Activated CD8-positive, alpha-beta memory T cell treated with anti-CD3 and anti-CD28 coated beads, Interleukin-2, amount 10 ng/mL, durations not matched to agents 7 days and 5 days (primary cell): ENCODE data around the gene SOCS1. TPM values are rescaled to one million over a fixed set of nuclear protein-coding genes. Genes with fewer than 3 reads are reported as not detected.

ENCODE experiments used
- ATAC-seq: fragments of 150-1000 bp; cut with Tn5 transposase; one replicate; pipeline ENCODE4 v1.10.0; 2021; ENCODE audit warnings: moderate library complexity
- CTCF ChIA-PET: fragments of 350-600 bp; sonication (Branson Sonifier 250); formaldehyde crosslinking; loops from one replicate; lab custom pipeline; 2021; ENCODE audit warnings: antibody characterized with exemption; lab: Charles Lee
- DNase-seq: peaks from one replicate; pipeline ENCODE4 v3.0.0-alpha.2; 2020
- H3K27ac Mint-ChIP-seq: one replicate; pipeline ENCODE4 v1.8.0; 2021; ENCODE audit warnings: mild to moderate bottlenecking, mixed read lengths
- H3K27me3 Mint-ChIP-seq: one replicate; pipeline ENCODE4 v1.8.0; 2021; ENCODE audit warnings: mixed read lengths
- H3K36me3 Mint-ChIP-seq: one replicate; pipeline ENCODE4 v1.8.0; 2021; ENCODE audit warnings: mild to moderate bottlenecking, mixed read lengths
- H3K4me1 Mint-ChIP-seq: one replicate; pipeline ENCODE4 v1.8.0; 2021; ENCODE audit warnings: mixed read lengths
- H3K4me3 Mint-ChIP-seq: one replicate; pipeline ENCODE4 v1.8.0; 2021; ENCODE audit warnings: mild to moderate bottlenecking, moderate library complexity, mixed read lengths
- H3K9me3 Mint-ChIP-seq: one replicate; pipeline ENCODE4 v1.8.0; 2022; ENCODE audit warnings: low read depth, mixed read lengths
- total RNA-seq, 2 experiments: library from RNA; stranded (reverse); gene quantifications; one replicate each; pipeline ENCODE4 v1.2.3, GENCODE V29; 2021

Gene SOCS1
- total RNA-seq, 2 experiments from 2014 or later = 158 to 200 TPM

- Mint-ChIP-seq H3K36me3 (no peaks in the 10 kb centered on the region), H3K9me3 (no peaks in the 10 kb centered on the region), H3K27me3 (no peaks in the 10 kb centered on the region), H3K27ac (no peak overlapping the region), H3K4me1 (peaks cover 30% of the 10 kb centered on the region), H3K4me3 (no peak overlapping the region)
- CTCF ChIA-PET = interaction anchor here (1.1 to 2.0 kb wide), 7 partner anchors 8 to 258 kb away, joined by 3 to 12 read pairs (median 4); partner anchors contain the start of gene SOCS1
- DNase-seq (no peak), ATAC-seq (no peak)
These were observed 14.4 kb downstream of the SOCS1 start for GRCh38 chr16:11241480-11242204.

- ATAC-seq (peak; percentile 60), DNase-seq (peak; percentile 59)
- Mint-ChIP-seq H3K36me3 (no peaks in the 10 kb centered on the region), H3K9me3 (no peaks in the 10 kb centered on the region), H3K27me3 (no peaks in the 10 kb centered on the region), H3K27ac (no peak overlapping the region), H3K4me1 (peaks cover 26% of the 10 kb centered on the region), H3K4me3 (peak overlapping the region; percentile 11)
- CTCF ChIA-PET = interaction anchor here (1.1 to 2.0 kb wide), 7 partner anchors 8 to 257 kb away, joined by 3 to 12 read pairs (median 4); partner anchors contain the start of gene SOCS1
These were observed 15.1 kb downstream of the SOCS1 start for GRCh38 chr16:11240636-11241473.

GRCh38 chr16:11239644-11240632, 16.1 kb downstream of the SOCS1 start:
- H3K27me3 Mint-ChIP-seq = no peaks in the 10 kb centered on the region
- no peak for ATAC-seq

GRCh38 chr16:11238272-11239202, 17.5 kb downstream of the SOCS1 start:
- no peak overlapping the region for H3K4me3 Mint-ChIP-seq
- peak overlapping the region; percentile 31 for H3K27ac Mint-ChIP-seq
- H3K4me1 Mint-ChIP-seq = peaks cover 38% of the 10 kb centered on the region
- CTCF ChIA-PET = interaction anchor here (0.8 to 1.7 kb wide), 4 partner anchors 8 to 118 kb away, joined by 3 to 4 read pairs (median 3); no protein-coding TSS in a partner anchor
- DNase-seq (no peak), ATAC-seq (no peak)
- no peaks in the 10 kb centered on the region for H3K36me3 Mint-ChIP-seq
- H3K27me3 Mint-ChIP-seq = no peaks in the 10 kb centered on the region
- H3K9me3 Mint-ChIP-seq = no peaks in the 10 kb centered on the region

More at GRCh38 chr16:11239644-11240632, 16.1 kb downstream of the SOCS1 start:
- no peak for DNase-seq
- peaks cover 26% of the 10 kb centered on the region for H3K4me1 Mint-ChIP-seq
- no peak overlapping the region for H3K27ac Mint-ChIP-seq
- H3K36me3 Mint-ChIP-seq = no peaks in the 10 kb centered on the region
- no peaks in the 10 kb centered on the region for H3K9me3 Mint-ChIP-seq
- CTCF ChIA-PET = interaction anchor here (0.6 to 2.0 kb wide), 5 partner anchors 12 to 138 kb away, joined by 3 to 12 read pairs (median 4); partner anchors contain the start of gene SOCS1
- H3K4me3 Mint-ChIP-seq = no peak overlapping the region

- Mint-ChIP-seq H3K9me3 (no peaks in the 10 kb centered on the region), H3K4me1 (peaks cover 54% of the 10 kb centered on the region), H3K27ac (peak overlapping the region; percentile 47), H3K36me3 (no peaks in the 10 kb centered on the region), H3K27me3 (no peaks in the 10 kb centered on the region), H3K4me3 (no peak overlapping the region)
- no peak for ATAC-seq
- CTCF ChIA-PET = interaction anchor here (0.7 to 4.7 kb wide), 7 partner anchors 9 to 75 kb away, joined by 3 to 30 read pairs (median 4); partner anchors contain the start of gene SOCS1
- DNase-seq = no peak
These were observed 19.3 kb downstream of the SOCS1 start for GRCh38 chr16:11236461-11237254.

- peak overlapping the region; percentile 82 for H3K27ac Mint-ChIP-seq
- no peaks in the 10 kb centered on the region for H3K9me3 Mint-ChIP-seq
- CTCF ChIA-PET = interaction anchor here (0.7 to 4.7 kb wide), 6 partner anchors 10 to 135 kb away, joined by 3 to 30 read pairs (median 4); partner anchors contain the start of gene SOCS1
- ATAC-seq = no peak
- H3K36me3 Mint-ChIP-seq = no peaks in the 10 kb centered on the region
- no peaks in the 10 kb centered on the region for H3K27me3 Mint-ChIP-seq
- no peak overlapping the region for H3K4me3 Mint-ChIP-seq
- H3K4me1 Mint-ChIP-seq = peaks cover 63% of the 10 kb centered on the region
- no peak for DNase-seq
These were observed 20.4 kb downstream of the SOCS1 start for GRCh38 chr16:11235703-11235991.

- ATAC-seq (no peak), DNase-seq (peak; percentile 53)
- CTCF ChIA-PET = interaction anchor here (1.0 to 4.7 kb wide), 9 partner anchors 10 to 476 kb away, joined by 3 to 30 read pairs (median 4); partner anchors contain the start of gene SOCS1
- Mint-ChIP-seq H3K27me3 (no peaks in the 10 kb centered on the region), H3K9me3 (no peaks in the 10 kb centered on the region), H3K36me3 (no peaks in the 10 kb centered on the region), H3K27ac (peak overlapping the region; percentile 82), H3K4me3 (peak overlapping the region; percentile 1), H3K4me1 (peaks cover 64% of the 10 kb centered on the region)
These were observed 20.9 kb downstream of the SOCS1 start for GRCh38 chr16:11234884-11235702.

- Mint-ChIP-seq H3K36me3 (no peaks in the 10 kb centered on the region), H3K9me3 (no peaks in the 10 kb centered on the region), H3K4me1 (peaks cover 77% of the 10 kb centered on the region), H3K27ac (peak overlapping the region; percentile 96), H3K4me3 (peak overlapping the region; percentile 63), H3K27me3 (no peaks in the 10 kb centered on the region)
- CTCF ChIA-PET = interaction anchor here (0.9 to 4.7 kb wide), 16 partner anchors 8 to 280 kb away, joined by 3 to 30 read pairs (median 5); partner anchors contain the start of gene SOCS1
- ATAC-seq = peak; percentile 41
- peak; percentile 92 for DNase-seq
These were observed 22.2 kb downstream of the SOCS1 start for GRCh38 chr16:11233727-11234376.

GRCh38 chr16:11232852-11233726, 22.9 kb downstream of the SOCS1 start:
- peak; percentile 88 for ATAC-seq
- peak; percentile 98 for DNase-seq
- peak overlapping the region; percentile 63 for H3K4me3 Mint-ChIP-seq
- H3K27ac Mint-ChIP-seq = peak overlapping the region; percentile 96
- CTCF ChIA-PET = interaction anchor here (0.6 to 4.7 kb wide), 16 partner anchors 8 to 279 kb away, joined by 3 to 30 read pairs (median 5); partner anchors contain the start of gene SOCS1
- H3K9me3 Mint-ChIP-seq = no peaks in the 10 kb centered on the region
- H3K4me1 Mint-ChIP-seq = peaks cover 79% of the 10 kb centered on the region
- no peaks in the 10 kb centered on the region for H3K27me3 Mint-ChIP-seq
- no peaks in the 10 kb centered on the region for H3K36me3 Mint-ChIP-seq
